ENCODE results near the gene DDX6. TPM values are rescaled to one million over a fixed set of nuclear protein-coding genes. Genes with fewer than 3 reads are reported as not detected.

DDX6 gene
- total and polyA plus RNA-seq, 2 donors (not counting 1 experiment from before 2014, with no cell fraction given) = 36.7 to 255 TPM

GRCh38 chr11:118742304-118742703 lies 48.7 kb downstream of the DDX6 start:
- H3K4me3 ChIP-seq (ENCODE audit: control extremely low read depth in 1 of 5, extremely low read depth in 1 of 5, insufficient read depth in 1 of 5, low read depth in 2 of 5, low read length in 4 of 5) = no peak overlapping the region
- H3K4me3 Mint-ChIP-seq = no peak overlapping the region
- no peak overlapping the region for H3K4me2 ChIP-seq (replicated peaks; ENCODE audit: low read depth, low read length, poor library complexity, severe bottlenecking)
- DNase-seq (no peak), ATAC-seq (ENCODE audit: low read depth) (no peak)
- H3K9me3 ChIP-seq (ENCODE audit: control extremely low read depth in 1 of 3, control insufficient read depth in 2 of 3, insufficient read depth in 1 of 3, low read length in 2 of 3) = no peaks in the 10 kb centered on the region
- peaks cover 0 to 1% of the 10 kb centered on the region in 2 experiments for H3K36me3 ChIP-seq (replicated peaks in 1 of 2; ENCODE audit: control extremely low read depth in 1 of 2, control insufficient read depth in 1 of 2, extremely low read depth in 1 of 2, insufficient read depth in 2 of 2, low read length in 1 of 2)
- intact Hi-C loops (cut with micrococcal nuclease) = no loop called here
- H3K27me3 Mint-ChIP-seq = no peaks in the 10 kb centered on the region
- no peak overlapping the region for H3K27ac ChIP-seq (ENCODE audit: low read length in 2 of 2)
- TF ChIP-seq EZH2 (IDR thresholded peaks at IDR 0.05; ENCODE audit: borderline replicate concordance, insufficient read depth, low read depth, low read length, poor library complexity, severe bottlenecking) (no peak), CTCF (IDR thresholded peaks at IDR 0.05) (no peak)
- no CpG with 5 or more reads among the region's 6 CpGs for WGBS (ENCODE audit: insufficient coverage)
- no peaks in the 10 kb centered on the region for H3K79me2 ChIP-seq (ENCODE audit: control insufficient read depth, insufficient read depth, low read length)
- H3K4me1 Mint-ChIP-seq = peaks cover 2% of the 10 kb centered on the region
- H3K9ac ChIP-seq (ENCODE audit: low read length) = no peak overlapping the region
- H4K20me1 ChIP-seq (ENCODE audit: control insufficient read depth, insufficient read depth, low read length, poor library complexity, severe bottlenecking) = no peaks in the 10 kb centered on the region
- no peaks in the 10 kb centered on the region for H3K9me3 Mint-ChIP-seq (ENCODE audit: insufficient read depth)
- ChIA-PET CTCF (no interaction called here), POLR2A (interaction anchor here (0.7 kb wide), 1 partner anchor 47 kb away, joined by 8 read pairs; no protein-coding TSS in a partner anchor)
- H3K27me3 ChIP-seq (replicated peaks in 1 of 4; ENCODE audit: control extremely low read depth in 1 of 4, control insufficient read depth in 3 of 4, insufficient read depth in 4 of 4, low read length in 3 of 4) = no peaks in the 10 kb centered on the region
- H3K27ac Mint-ChIP-seq = no peak overlapping the region
- H2AFZ ChIP-seq (ENCODE audit: insufficient read depth, low read depth, low read length, poor library complexity, severe bottlenecking) = no peak overlapping the region
- no peaks in the 10 kb centered on the region for H3K4me1 ChIP-seq (ENCODE audit: control insufficient read depth in 2 of 2, insufficient read depth in 2 of 2, low read length in 2 of 2)

GRCh38 chr11:118740892-118741291 lies 50.1 kb downstream of the DDX6 start:
- Histone ChIP-seq H3K9me3 (ENCODE audit: control extremely low read depth in 1 of 3, control insufficient read depth in 2 of 3, insufficient read depth in 1 of 3, low read length in 2 of 3) (no peaks in the 10 kb centered on the region), H4K20me1 (ENCODE audit: control insufficient read depth, insufficient read depth, low read length, poor library complexity, severe bottlenecking) (no peaks in the 10 kb centered on the region), H3K4me1 (ENCODE audit: control insufficient read depth in 2 of 2, insufficient read depth in 2 of 2, low read length in 2 of 2) (no peaks in the 10 kb centered on the region), H3K4me3 (ENCODE audit: control extremely low read depth in 1 of 5, extremely low read depth in 1 of 5, insufficient read depth in 1 of 5, low read depth in 2 of 5, low read length in 4 of 5) (no peak overlapping the region), H3K9ac (ENCODE audit: low read length) (no peak overlapping the region), H2AFZ (ENCODE audit: insufficient read depth, low read depth, low read length, poor library complexity, severe bottlenecking) (no peak overlapping the region), H3K27me3 (replicated peaks in 1 of 4; ENCODE audit: control extremely low read depth in 1 of 4, control insufficient read depth in 3 of 4, insufficient read depth in 4 of 4, low read length in 3 of 4) (no peaks in the 10 kb centered on the region), H3K4me2 (replicated peaks; ENCODE audit: low read depth, low read length, poor library complexity, severe bottlenecking) (no peak overlapping the region), H3K27ac (ENCODE audit: low read length in 2 of 2) (no peak overlapping the region), H3K79me2 (ENCODE audit: control insufficient read depth, insufficient read depth, low read length) (no peaks in the 10 kb centered on the region), H3K36me3 (replicated peaks in 1 of 2; ENCODE audit: control extremely low read depth in 1 of 2, control insufficient read depth in 1 of 2, extremely low read depth in 1 of 2, insufficient read depth in 2 of 2, low read length in 1 of 2) (no peaks in the 10 kb centered on the region)
- H3K9me3 Mint-ChIP-seq (ENCODE audit: insufficient read depth) = no peaks in the 10 kb centered on the region
- no peaks in the 10 kb centered on the region for H3K27me3 Mint-ChIP-seq
- no peak overlapping the region for H3K4me3 Mint-ChIP-seq
- ATAC-seq (ENCODE audit: low read depth) = no peak
- ChIA-PET POLR2A (interaction anchor here (0.7 kb wide), 1 partner anchor 207 kb away, joined by 4 read pairs; no protein-coding TSS in a partner anchor), CTCF (no interaction called here)
- no peak overlapping the region for H3K27ac Mint-ChIP-seq
- 27% methylated on average over 1 of the region's 1 CpG for WGBS (ENCODE audit: insufficient coverage)
- intact Hi-C loops (cut with micrococcal nuclease) = no loop called here
- no peaks in the 10 kb centered on the region for H3K4me1 Mint-ChIP-seq
- DNase-seq = no peak
- TF ChIP-seq CTCF (IDR thresholded peaks at IDR 0.05) = no peak
- no peak for TF ChIP-seq EZH2 (IDR thresholded peaks at IDR 0.05; ENCODE audit: borderline replicate concordance, insufficient read depth, low read depth, low read length, poor library complexity, severe bottlenecking)

Measured in B cell (primary cell).